ENCODE results near the gene ITPR2. TPM values are rescaled to one million over a fixed set of nuclear protein-coding genes. Genes with fewer than 3 reads are reported as not detected.

The ITPR2 gene
- total and polyA plus RNA-seq, 2 of the 8 experiments (the other 6 are each of a cell fraction or from before 2014, with no cell fraction given): 4.1 to 48.3 TPM

DNA sequence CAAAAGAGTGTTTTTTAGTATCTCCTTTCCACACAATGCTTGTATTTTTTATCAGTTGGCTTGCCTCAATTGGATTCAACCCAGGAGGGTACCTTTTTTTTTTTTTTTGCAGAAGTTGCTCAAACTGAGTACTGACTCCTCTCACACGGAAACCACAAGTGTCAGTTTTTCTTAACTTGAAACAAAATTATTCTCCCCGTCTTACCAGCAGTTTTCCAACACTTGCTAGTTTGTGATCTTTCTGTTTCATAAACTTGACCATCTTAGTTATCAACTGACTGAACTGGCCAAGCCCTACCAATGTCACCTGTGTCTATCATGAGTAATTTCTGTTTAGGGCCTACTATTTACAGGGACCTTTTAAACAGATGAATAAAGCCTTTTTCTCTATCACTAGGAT, 34.1 kb upstream of the ITPR2 start:
- POLR2A ChIA-PET (ENCODE audit: partially characterized antibody): no interaction called here
- H2BK12ac ChIP-seq (ENCODE audit: low read depth, low read length): no peak overlapping the region
- H2AK5ac ChIP-seq (ENCODE audit: low read depth, low read length): no peak overlapping the region
- no peaks in the 10 kb centered on the region for H3K9me3 ChIP-seq (ENCODE audit: insufficient read depth in 2 of 2, low read depth in 1 of 2, low read length in 1 of 2)
- H2BK20ac ChIP-seq (ENCODE audit: low read length): no peak overlapping the region
- FAIRE-seq: no peak
- H3K27ac ChIP-seq (ENCODE audit: low read depth, low read length): no peak overlapping the region
- H4K20me1 ChIP-seq (replicated peaks in 1 of 2; ENCODE audit: control insufficient read depth in 1 of 2, insufficient read depth in 2 of 2, low read length in 2 of 2): no peaks in the 10 kb centered on the region
- H3K23ac ChIP-seq (ENCODE audit: insufficient read length): no peak overlapping the region
- H2BK5ac ChIP-seq (ENCODE audit: low read depth, low read length): no peak overlapping the region
- DNase-seq (ENCODE audit: low read depth in 1 of 2, low spot score in 2 of 2): no peak
- no peak overlapping the region for H3K14ac ChIP-seq (ENCODE audit: insufficient read length)
- no peak overlapping the region for H4K91ac ChIP-seq (replicated peaks; ENCODE audit: insufficient read length, low read length)
- H3K79me1 ChIP-seq (ENCODE audit: low read depth, low read length): no peaks in the 10 kb centered on the region
- no peak overlapping the region for H3K4me2 ChIP-seq (ENCODE audit: insufficient read depth in 1 of 2, low read depth in 2 of 2, low read length in 2 of 2)
- H3K27me3 ChIP-seq (replicated peaks in 1 of 4; ENCODE audit: control insufficient read depth in 3 of 4, extremely low read depth in 1 of 4, insufficient read depth in 3 of 4, low read length in 3 of 4): no peaks in the 10 kb centered on the region
- H3K79me2 ChIP-seq (ENCODE audit: control insufficient read depth in 1 of 2, insufficient read depth in 2 of 2, low read length in 2 of 2): no peaks in the 10 kb centered on the region
- no peak overlapping the region for H3K4ac ChIP-seq (replicated peaks; ENCODE audit: insufficient read length, low read depth, low read length)
- H4K5ac ChIP-seq (ENCODE audit: insufficient read length, low read depth, low read length): no peak overlapping the region
- no peaks in the 10 kb centered on the region for H3K36me3 ChIP-seq (ENCODE audit: control insufficient read depth in 2 of 4, insufficient read depth in 4 of 4, low read length in 3 of 4)
- no peak overlapping the region for H4K8ac ChIP-seq (ENCODE audit: extremely low read depth, insufficient read depth, low read length)
- H2BK15ac ChIP-seq (ENCODE audit: low read length): no peak overlapping the region
- no peak overlapping the region for H3K4me3 ChIP-seq (ENCODE audit: extremely low read depth in 1 of 4, insufficient read depth in 2 of 4, low read depth in 3 of 4, low read length in 4 of 4)
- no peaks in the 10 kb centered on the region for H3K23me2 ChIP-seq (ENCODE audit: low read depth, low read length)
- WGBS, 2 experiments (ENCODE audit: extremely low coverage in 1 of 2, insufficient coverage in 1 of 2, insufficient read length in 1 of 2, insufficient replicate concordance in 2 of 2, low coverage in 1 of 2, low lambda C conversion rate in 2 of 2, missing lambda C conversion rate in 1 of 2): 92% methylated on average over 2 of the region's 2 CpGs; no CpG with 5 or more reads in 1 of the 2 experiments
- H2AFZ ChIP-seq (ENCODE audit: low read length): no peak overlapping the region
- H3K18ac ChIP-seq (ENCODE audit: extremely low read depth, low read length): no peak overlapping the region
- no peak overlapping the region for H3K9ac ChIP-seq (replicated peaks in 1 of 4; ENCODE audit: extremely low read depth in 1 of 4, low read depth in 3 of 4, low read length in 3 of 4)
- no peak overlapping the region for H2BK120ac ChIP-seq (replicated peaks; ENCODE audit: low read depth, low read length)
- CTCF ChIA-PET (ENCODE audit: partially characterized antibody): interaction anchor here (0.9 to 10.2 kb wide), 5 partner anchors 10 to 18 kb away, joined by 3 to 96 read pairs (median 5); no protein-coding TSS in a partner anchor
- no peaks in the 10 kb centered on the region for H3K4me1 ChIP-seq (replicated peaks in 1 of 4; ENCODE audit: control insufficient read depth in 3 of 4, insufficient read depth in 4 of 4, low read length in 3 of 4)
- no peak overlapping the region for H3K56ac ChIP-seq (replicated peaks; ENCODE audit: insufficient read length, low read depth, low read length)
- TF ChIP-seq POU5F1 (IDR thresholded peaks at IDR 0.05; ENCODE audit: low read depth, low read length) (no peak), ATF3 (IDR thresholded peaks at IDR 0.05; ENCODE audit: insufficient read depth, low read depth, low read length) (no peak), KDM1A (IDR thresholded peaks at IDR 0.05; ENCODE audit: borderline replicate concordance, low read length) (no peak), RAD21 (IDR thresholded peaks at IDR 0.05 in 1 of 2, conservative IDR thresholded peaks at IDR 0.05 in 1 of 2; ENCODE audit: low read depth in 2 of 2, low read length in 2 of 2) (no peak), KDM5A (IDR thresholded peaks at IDR 0.05; ENCODE audit: low read length) (no peak), MAFK (IDR thresholded peaks at IDR 0.05; ENCODE audit: low read depth, low read length) (no peak), RXRA (IDR thresholded peaks at IDR 0.05; ENCODE audit: insufficient read depth, low read depth, low read length) (no peak), TAF7 (optimal IDR thresholded peaks at IDR 0.05; ENCODE audit: borderline replicate concordance, low read depth, low read length) (no peak), BACH1 (IDR thresholded peaks at IDR 0.05; ENCODE audit: low read length) (no peak), SIRT6 (IDR thresholded peaks at IDR 0.05; ENCODE audit: low read length) (no peak), SRF (IDR thresholded peaks at IDR 0.05; ENCODE audit: low read depth, low read length) (no peak), PHF8 (conservative IDR thresholded peaks at IDR 0.05; ENCODE audit: low read depth, low read length) (no peak)
- TF ChIP-seq, protein P1, sequence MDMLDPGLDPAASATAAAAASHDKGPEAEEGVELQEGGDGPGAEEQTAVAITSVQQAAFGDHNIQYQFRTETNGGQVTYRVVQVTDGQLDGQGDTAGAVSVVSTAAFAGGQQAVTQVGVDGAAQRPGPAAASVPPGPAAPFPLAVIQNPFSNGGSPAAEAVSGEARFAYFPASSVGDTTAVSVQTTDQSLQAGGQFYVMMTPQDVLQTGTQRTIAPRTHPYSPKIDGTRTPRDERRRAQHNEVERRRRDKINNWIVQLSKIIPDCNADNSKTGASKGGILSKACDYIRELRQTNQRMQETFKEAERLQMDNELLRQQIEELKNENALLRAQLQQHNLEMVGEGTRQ (IDR thresholded peaks at IDR 0.05; ENCODE audit: low read length): no peak
